Frontal cortex (tissue), 4 donors: ENCODE results near the gene ITGA8. TPM values are rescaled to one million over a fixed set of nuclear protein-coding genes. Genes with fewer than 3 reads are reported as not detected.
"Not testable (repeated sequence)": the region's sequence is repeated elsewhere in the genome, so short reads cannot be mapped to it uniquely, and the experiment has no call there.

Source experiments
- DNase-seq, 2 donors: peaks; one replicate each; pipeline ENCODE4 v3.0.0; 2012; ENCODE audit warnings: low spot score in 2 of 2
- FAIRE-seq: peaks from 2 replicates; lab custom pipeline; 2012; peaks lifted over from hg19 to GRCh38; lab: Jason Lieb, UNC
- total RNA-seq: library from RNA; depleted of rRNA; stranded (reverse); fragments of >200 nt; gene quantifications from one replicate; pipeline ENCODE4 v1.2.3, GENCODE V29; 2014
- donor health status: control.
- donor health status: control.
- donor health status: control.

Gene ITGA8
- total RNA-seq, 1 donor from 2014 or later = 3.7 TPM

- FAIRE-seq = no peak
- DNase-seq = no peak
Measured at GRCh38 chr10:15626937-15627336, 92.8 kb downstream of the ITGA8 start.

- FAIRE-seq = no peak
- no peak for DNase-seq
Measured at GRCh38 chr10:15625261-15625660, 94.5 kb downstream of the ITGA8 start.

- no peak for FAIRE-seq
- no peak for DNase-seq
Measured at GRCh38 chr10:15624401-15625196, 95.1 kb downstream of the ITGA8 start.

DNA sequence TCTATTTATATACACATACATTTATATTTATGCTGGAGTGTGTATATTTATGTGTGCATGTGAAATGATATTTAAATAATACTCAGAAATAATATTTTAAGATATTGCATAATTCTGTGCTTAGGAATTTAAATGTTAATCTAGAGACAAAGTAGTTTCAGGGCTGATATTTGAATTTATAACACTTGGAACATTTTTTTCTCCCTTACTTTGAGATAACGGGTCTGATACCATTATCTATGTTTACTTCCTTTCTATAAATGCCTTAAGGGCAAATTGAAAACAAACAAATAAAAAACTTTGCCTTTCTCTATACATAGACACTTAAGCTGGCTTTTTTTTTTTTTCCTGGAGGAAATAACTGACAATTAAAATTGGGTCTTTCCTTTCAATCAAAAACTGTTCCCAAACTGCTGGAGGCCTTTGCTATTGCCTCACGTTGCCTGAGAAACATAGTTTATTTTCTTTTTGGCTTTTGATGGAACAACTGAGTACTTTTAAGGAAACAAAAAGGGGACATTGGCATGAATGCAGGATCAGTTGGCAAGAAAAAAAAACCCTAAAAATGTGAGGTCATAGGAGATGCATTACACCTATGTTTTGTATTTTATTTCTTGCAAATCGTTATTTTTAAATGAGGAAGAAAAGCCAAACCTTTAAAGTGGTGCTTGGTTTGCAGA lies 98.7 kb downstream of the ITGA8 start:
- DNase-seq (no peak), FAIRE-seq (no peak)

DNA sequence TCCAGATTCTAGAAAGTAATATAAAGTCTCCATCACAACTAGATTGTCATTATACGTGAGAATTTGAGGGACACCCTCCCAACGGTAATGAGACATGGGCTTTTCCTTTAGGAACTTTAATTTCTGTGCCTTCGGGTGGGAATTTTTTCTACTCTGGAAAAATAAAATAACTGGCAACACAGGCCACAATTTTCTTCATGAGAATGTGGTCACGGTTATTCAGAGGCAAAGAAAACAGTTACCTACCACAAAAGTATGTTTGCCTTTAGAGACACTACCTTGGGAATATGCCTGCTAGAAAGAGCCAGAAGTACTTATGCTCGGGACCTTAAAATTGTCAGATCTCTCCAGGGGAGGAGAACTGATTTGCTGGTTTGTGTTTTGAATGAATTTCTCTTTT lies 99.4 kb downstream of the ITGA8 start:
- DNase-seq = no peak
- FAIRE-seq = no peak

GRCh38 chr10:15609246-15609645 lies 110.5 kb downstream of the ITGA8 start:
- FAIRE-seq (no peak), DNase-seq (no peak)

GRCh38 chr10:15606377-15606776 lies 113.3 kb downstream of the ITGA8 start:
- no peak for DNase-seq
- FAIRE-seq = no peak

DNA sequence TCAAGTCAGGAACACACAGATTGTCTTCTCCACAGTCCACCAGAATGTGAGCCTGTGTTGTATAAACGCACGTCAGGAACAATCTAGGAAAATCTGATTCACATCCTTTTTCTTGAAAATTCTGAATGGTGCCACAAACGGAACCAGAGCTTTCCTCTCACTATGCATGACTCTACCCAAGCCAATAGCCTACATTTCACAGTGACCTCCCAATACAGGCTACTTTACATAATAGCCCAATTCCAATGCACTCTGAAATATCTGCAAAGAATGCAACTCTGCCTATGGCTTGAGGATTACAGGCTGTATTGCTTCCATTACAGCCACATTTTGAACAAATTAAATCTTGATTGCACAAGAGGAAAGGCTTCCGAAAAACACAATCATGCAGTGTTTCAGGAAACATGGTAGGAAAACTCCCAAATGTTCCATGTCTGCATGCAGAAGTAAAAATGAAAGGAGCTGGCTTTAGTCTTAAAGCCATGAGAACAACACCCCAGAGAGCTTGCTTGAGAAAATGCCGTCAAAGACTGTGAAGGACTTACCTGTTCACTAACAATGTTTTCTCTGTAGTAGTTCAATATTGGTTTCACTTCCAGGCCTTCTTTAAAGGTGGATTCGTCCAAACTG lies 113.9 kb downstream of the ITGA8 start:
- no peak for DNase-seq
- FAIRE-seq = no peak

- FAIRE-seq (no peak), DNase-seq (no peak)
Measured at GRCh38 chr10:15603446-15604011, 116.2 kb downstream of the ITGA8 start.

DNA sequence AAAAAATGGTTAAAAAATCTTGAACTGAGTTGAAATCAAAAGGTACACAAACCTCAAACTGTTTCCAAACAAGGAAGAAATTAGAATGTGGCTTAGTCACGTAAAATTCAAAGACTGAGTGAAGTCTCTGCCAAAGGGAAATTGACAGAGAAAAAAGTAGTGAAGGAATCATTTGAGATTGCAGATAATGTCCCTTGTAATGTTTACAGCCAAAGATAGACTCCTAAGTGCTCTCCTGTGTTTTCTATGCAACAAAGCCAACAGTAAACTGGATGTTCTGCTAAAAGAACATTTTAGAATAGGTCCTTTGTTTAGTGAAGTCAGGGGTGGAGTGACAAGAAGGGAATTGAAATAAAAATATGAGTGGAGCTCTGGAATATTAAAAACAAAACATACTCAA lies 117.9 kb downstream of the ITGA8 start:
- no peak for FAIRE-seq
- no peak for DNase-seq

- FAIRE-seq = no peak
- DNase-seq = no peak
Measured at GRCh38 chr10:15595260-15595659, 124.5 kb downstream of the ITGA8 start.

- no peak for FAIRE-seq
- no peak for DNase-seq
Measured at GRCh38 chr10:15591937-15592336, 127.8 kb downstream of the ITGA8 start.

GRCh38 chr10:15591431-15591830 lies 128.3 kb downstream of the ITGA8 start:
- DNase-seq (no peak), FAIRE-seq (no peak)

DNA sequence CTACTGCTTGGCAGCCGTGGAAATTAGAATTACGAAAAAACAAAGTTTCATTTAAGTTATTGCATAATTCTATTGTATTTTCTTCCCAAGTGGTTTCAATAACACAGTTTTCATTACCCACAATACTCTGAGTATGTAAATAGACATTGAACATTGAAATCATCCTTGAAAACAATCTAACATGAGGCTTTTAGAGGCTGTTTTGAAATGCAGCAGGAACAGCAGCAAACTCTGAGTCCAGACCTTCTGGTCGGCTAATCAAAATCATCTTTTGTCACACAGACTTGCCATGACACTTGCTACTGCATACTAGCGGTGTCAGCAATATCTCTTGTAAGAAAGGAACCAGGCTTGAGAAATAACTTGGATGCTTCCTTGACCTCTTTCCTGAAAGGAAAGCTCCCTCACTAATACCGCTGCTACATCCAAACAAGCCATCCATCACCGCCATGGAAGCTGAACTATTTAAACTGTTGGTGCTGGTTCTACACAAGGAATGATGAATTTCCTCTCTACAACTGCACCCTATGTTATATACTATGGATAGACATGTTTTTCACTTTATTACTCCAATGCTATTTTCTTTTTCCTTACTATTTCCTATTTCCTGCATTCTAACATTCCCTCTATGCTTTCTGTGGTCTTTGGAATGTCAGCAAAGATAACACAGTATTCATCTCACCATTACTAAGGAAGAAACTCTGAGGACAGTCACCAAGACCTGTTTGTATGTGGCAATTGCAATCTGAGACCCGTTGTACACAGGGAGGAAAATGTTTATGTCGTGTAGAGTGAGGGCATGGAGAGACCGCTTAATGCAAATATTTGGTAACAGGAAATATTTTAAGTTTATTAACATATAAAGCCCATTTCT lies 130.8 kb downstream of the ITGA8 start:
- FAIRE-seq (no peak), DNase-seq (no peak)

- no peak for FAIRE-seq
- DNase-seq = no peak
Measured at GRCh38 chr10:15588151-15588550, 131.6 kb downstream of the ITGA8 start.

- FAIRE-seq (no peak), DNase-seq (no peak)
Measured at GRCh38 chr10:15587271-15587670, 132.5 kb downstream of the ITGA8 start.

DNA sequence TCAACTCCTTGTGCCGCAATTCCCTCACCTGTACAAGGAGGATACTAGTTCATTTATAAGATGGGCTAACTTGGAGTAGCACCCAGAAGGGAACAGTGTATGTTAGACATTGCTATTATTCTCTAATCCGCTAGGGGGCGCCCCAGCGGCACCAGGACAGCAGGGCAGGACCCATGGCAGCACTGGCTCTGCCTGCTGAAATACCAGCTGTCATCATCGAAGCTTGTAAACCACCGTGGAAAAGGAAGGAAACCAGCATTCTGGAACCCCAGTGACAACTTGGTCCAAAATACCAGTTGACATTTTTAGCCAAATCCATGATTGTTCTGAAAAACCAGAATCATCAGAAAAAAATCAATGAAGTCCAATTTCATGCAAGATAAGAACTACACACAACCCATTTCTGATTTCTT lies 134.4 kb downstream of the ITGA8 start:
- FAIRE-seq (no peak), DNase-seq (peak in 1 of 2 donors; percentile 14)

- FAIRE-seq, DNase-seq: not testable (repeated sequence)
Measured at GRCh38 chr10:15582972-15583371, 136.8 kb downstream of the ITGA8 start.

GRCh38 chr10:15579605-15580004 lies 140.1 kb downstream of the ITGA8 start:
- FAIRE-seq (peak; percentile 45), DNase-seq (no peak)
